Mucosa of descending colon (tissue), 3 donors: ENCODE measurements around the gene AKAP13. TPM values are rescaled to one million over a fixed set of nuclear protein-coding genes. Genes with fewer than 3 reads are reported as not detected.

Experiments used
- ATAC-seq: fragments of 200-7000 bp; cut with Tn5 transposase; one replicate; pipeline ENCODE4 v1.9.1; 2020; ENCODE audit warnings: mild to moderate bottlenecking, moderate library complexity
- DNase-seq, 3 donors: peaks; one replicate each; pipeline ENCODE4 v3.0.0-alpha.2; 2020
- H3K36me3 ChIP-seq: fragments of 200-600 bp; one replicate; pipeline ENCODE4 v1.8.0; 2021; ENCODE audit warnings: low read depth, mild to moderate bottlenecking
- H3K4me1 ChIP-seq: fragments of 200-600 bp; one replicate; pipeline ENCODE4 v1.8.0; 2021; ENCODE audit warnings: low read depth, mild to moderate bottlenecking
- H3K4me3 ChIP-seq: fragments of 200-600 bp; one replicate; pipeline ENCODE4 v1.8.0; 2021; ENCODE audit warnings: mild to moderate bottlenecking
- H3K9me3 ChIP-seq: fragments of 200-600 bp; one replicate; pipeline ENCODE4 v1.8.0; 2021; ENCODE audit warnings: mild to moderate bottlenecking
- CTCF ChIP-seq: fragments of 200-600 bp; IDR thresholded peaks from one replicate; pipeline ENCODE4 v1.8.0; 2022; ENCODE audit warnings: antibody characterized with exemption, mild to moderate bottlenecking
- intact Hi-C, 2 donors: fragments of 100-400 bp; cut with DNase I in 1 of 2; cut with micrococcal nuclease in 1 of 2; formaldehyde crosslinking; loops; one replicate each; pipeline versions ENCODE4 v1.11.0 to v1.11.1; 2022; cut with DNase I, micrococcal nuclease
- total RNA-seq, 3 donors: library from RNA; stranded (reverse); fragmentation: NEBNext Ultra II Directional in 2 of 3; extraction: Animal tissue kit (Norgen Biotek cat#: 25700) in 2 of 3; gene quantifications; one replicate each; pipeline versions ENCODE4 v1.2.1 to v1.2.4, GENCODE V29; 2021 to 2023
- donor health status: DM: no; HTN: no; CAD: no; lungs with moderate emphysema.
- donor health status: DM: no; HTN: no; CAD: no.
- donor health status: DM: no; HTN: yes; CAD: no.

The AKAP13 gene
- total RNA-seq, 3 donors from 2014 or later: 141 to 173 (median 150) TPM

GRCh38 chr15:85757939-85758654 lies 377.7 kb downstream of the AKAP13 start:
- TF ChIP-seq CTCF: no peak
- no peak for ATAC-seq
- no peaks in the 10 kb centered on the region for H3K36me3 ChIP-seq
- H3K4me1 ChIP-seq: no peaks in the 10 kb centered on the region
- H3K9me3 ChIP-seq: no peaks in the 10 kb centered on the region
- DNase-seq: no peak
- H3K4me3 ChIP-seq: no peak overlapping the region
- intact Hi-C loops: no loop called here

GRCh38 chr15:85758655-85758978 lies 378.2 kb downstream of the AKAP13 start:
- ATAC-seq: no peak
- TF ChIP-seq CTCF: no peak
- DNase-seq: no peak

GRCh38 chr15:85759376-85759775 lies 379.0 kb downstream of the AKAP13 start:
- TF ChIP-seq CTCF: no peak
- no peak overlapping the region for H3K4me3 ChIP-seq
- H3K4me1 ChIP-seq: no peaks in the 10 kb centered on the region
- no peaks in the 10 kb centered on the region for H3K9me3 ChIP-seq
- H3K36me3 ChIP-seq: no peaks in the 10 kb centered on the region
- intact Hi-C loops: no loop called here
- no peak for DNase-seq
- ATAC-seq: no peak

More at GRCh38 chr15:85758655-85758978, 378.2 kb downstream of the AKAP13 start:
- Histone ChIP-seq H3K36me3 (no peaks in the 10 kb centered on the region), H3K9me3 (no peaks in the 10 kb centered on the region), H3K4me3 (no peak overlapping the region), H3K4me1 (no peaks in the 10 kb centered on the region)
- intact Hi-C loops: no loop called here

GRCh38 chr15:85760049-85760448 lies 379.6 kb downstream of the AKAP13 start:
- ATAC-seq: no peak
- no peaks in the 10 kb centered on the region for H3K4me1 ChIP-seq
- H3K36me3 ChIP-seq: no peaks in the 10 kb centered on the region
- no peaks in the 10 kb centered on the region for H3K9me3 ChIP-seq
- TF ChIP-seq CTCF: no peak
- no peak for DNase-seq
- no peak overlapping the region for H3K4me3 ChIP-seq
- intact Hi-C loops: no loop called here

GRCh38 chr15:85760531-85761371 lies 380.3 kb downstream of the AKAP13 start:
- intact Hi-C loops: no loop called here
- Histone ChIP-seq H3K4me1 (no peaks in the 10 kb centered on the region), H3K36me3 (no peaks in the 10 kb centered on the region), H3K9me3 (no peaks in the 10 kb centered on the region), H3K4me3 (no peak overlapping the region)
- no peak for ATAC-seq
- no peak for DNase-seq
- no peak for TF ChIP-seq CTCF
